ENCODE data around the gene NCBP2L.

NCBP2L gene

DNA sequence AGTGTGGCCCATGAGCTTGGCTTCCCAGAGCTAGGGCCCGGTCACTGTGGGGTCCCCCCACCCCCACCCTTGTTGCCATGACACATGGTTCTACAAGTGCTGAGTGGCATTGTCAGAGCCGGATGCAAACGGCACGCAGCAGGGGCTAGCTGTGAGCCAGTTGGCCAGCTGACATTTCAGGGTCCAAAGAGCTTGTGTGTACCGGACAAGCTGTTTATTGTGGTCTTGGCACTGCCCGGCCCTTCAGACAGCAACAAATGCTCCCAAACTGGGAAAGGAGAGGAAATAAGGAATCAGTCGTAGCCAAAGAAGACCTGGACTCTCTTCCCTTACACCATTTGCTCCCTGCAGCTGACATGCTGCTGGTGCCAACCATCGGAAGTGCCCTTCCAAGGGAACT is 38.8 kb upstream of the NCBP2L start:
- FAIRE-seq (no peak), DNase-seq (ENCODE audit: insufficient read length) (no peak)
- TF ChIP-seq TAF1 (IDR thresholded peaks at IDR 0.05; ENCODE audit: borderline replicate concordance, low read depth, low read length): no peak
- no peak for TF ChIP-seq POLR2A (IDR thresholded peaks at IDR 0.05; ENCODE audit: low read depth, low read length)
- no peak for TF ChIP-seq POLR2AphosphoS5 (IDR thresholded peaks at IDR 0.05; ENCODE audit: low read depth, low read length)

- DNase-seq (ENCODE audit: insufficient read length): no peak
- no peak for TF ChIP-seq POLR2AphosphoS5 (IDR thresholded peaks at IDR 0.05; ENCODE audit: low read depth, low read length)
- TF ChIP-seq TAF1 (IDR thresholded peaks at IDR 0.05; ENCODE audit: borderline replicate concordance, low read depth, low read length): no peak
- TF ChIP-seq POLR2A (IDR thresholded peaks at IDR 0.05; ENCODE audit: low read depth, low read length): no peak
- no peak for FAIRE-seq
Measured at GRCh38 chrX:107739541-107739940, 38.0 kb upstream of the NCBP2L start.

DNA sequence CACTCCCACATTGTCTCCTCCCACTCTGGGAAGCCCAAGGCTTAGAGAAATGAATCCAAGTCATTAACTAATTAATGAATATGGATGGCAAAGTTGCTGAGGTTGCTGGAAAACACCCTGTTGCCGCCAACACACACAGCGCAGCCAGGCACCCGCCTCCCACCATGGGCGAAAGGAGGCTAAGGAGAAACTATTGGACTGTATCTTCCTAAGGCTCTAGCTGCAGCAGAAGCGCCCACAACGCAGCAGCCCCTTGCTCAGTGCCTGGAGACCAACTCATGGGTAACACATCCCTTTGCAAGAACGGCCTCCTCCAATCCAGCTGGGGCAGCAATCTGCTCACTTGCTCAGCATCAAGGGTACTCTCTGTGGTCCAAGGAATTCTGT is 36.1 kb upstream of the NCBP2L start:
- DNase-seq (ENCODE audit: insufficient read length) (no peak), FAIRE-seq (no peak)
- TF ChIP-seq POLR2A (IDR thresholded peaks at IDR 0.05; ENCODE audit: low read depth, low read length) (no peak), POLR2AphosphoS5 (IDR thresholded peaks at IDR 0.05; ENCODE audit: low read depth, low read length) (no peak)

- TF ChIP-seq TAF1 (IDR thresholded peaks at IDR 0.05; ENCODE audit: borderline replicate concordance, low read depth, low read length) (no peak), POLR2AphosphoS5 (IDR thresholded peaks at IDR 0.05; ENCODE audit: low read depth, low read length) (no peak), POLR2A (IDR thresholded peaks at IDR 0.05; ENCODE audit: low read depth, low read length) (no peak)
- DNase-seq (ENCODE audit: insufficient read length): no peak
- FAIRE-seq: no peak
Measured at GRCh38 chrX:107742700-107743191, 34.8 kb upstream of the NCBP2L start.

GRCh38 chrX:107743995-107744394 is 33.5 kb upstream of the NCBP2L start:
- no peak for DNase-seq (ENCODE audit: insufficient read length)
- no peak for FAIRE-seq
- no peak for TF ChIP-seq TAF1 (IDR thresholded peaks at IDR 0.05; ENCODE audit: borderline replicate concordance, low read depth, low read length)
- TF ChIP-seq POLR2A (IDR thresholded peaks at IDR 0.05; ENCODE audit: low read depth, low read length): no peak
- no peak for TF ChIP-seq POLR2AphosphoS5 (IDR thresholded peaks at IDR 0.05; ENCODE audit: low read depth, low read length)

- TF ChIP-seq POLR2A (IDR thresholded peaks at IDR 0.05; ENCODE audit: low read depth, low read length): no peak
- no peak for TF ChIP-seq TAF1 (IDR thresholded peaks at IDR 0.05; ENCODE audit: borderline replicate concordance, low read depth, low read length)
- TF ChIP-seq POLR2AphosphoS5 (IDR thresholded peaks at IDR 0.05; ENCODE audit: low read depth, low read length): no peak
- FAIRE-seq: no peak
- no peak for DNase-seq (ENCODE audit: insufficient read length)
Measured at GRCh38 chrX:107744868-107745267, 32.7 kb upstream of the NCBP2L start.

GRCh38 chrX:107747596-107748161 is 29.9 kb upstream of the NCBP2L start:
- DNase-seq (ENCODE audit: insufficient read length) (no peak), FAIRE-seq (no peak)
- TF ChIP-seq POLR2A (IDR thresholded peaks at IDR 0.05; ENCODE audit: low read depth, low read length): no peak
- TF ChIP-seq TAF1 (IDR thresholded peaks at IDR 0.05; ENCODE audit: borderline replicate concordance, low read depth, low read length): no peak
- no peak for TF ChIP-seq POLR2AphosphoS5 (IDR thresholded peaks at IDR 0.05; ENCODE audit: low read depth, low read length)

- TF ChIP-seq POLR2A (IDR thresholded peaks at IDR 0.05; ENCODE audit: low read depth, low read length) (no peak), POLR2AphosphoS5 (IDR thresholded peaks at IDR 0.05; ENCODE audit: low read depth, low read length) (no peak), TAF1 (IDR thresholded peaks at IDR 0.05; ENCODE audit: borderline replicate concordance, low read depth, low read length) (no peak)
- no peak for DNase-seq (ENCODE audit: insufficient read length)
- no peak for FAIRE-seq
Measured at GRCh38 chrX:107748506-107748905, 29.0 kb upstream of the NCBP2L start.

- FAIRE-seq (no peak), DNase-seq (ENCODE audit: insufficient read length) (no peak)
- no peak for TF ChIP-seq TAF1 (IDR thresholded peaks at IDR 0.05; ENCODE audit: borderline replicate concordance, low read depth, low read length)
- TF ChIP-seq POLR2A (IDR thresholded peaks at IDR 0.05; ENCODE audit: low read depth, low read length): no peak
- TF ChIP-seq POLR2AphosphoS5 (IDR thresholded peaks at IDR 0.05; ENCODE audit: low read depth, low read length): no peak
Measured at GRCh38 chrX:107750263-107750662, 27.3 kb upstream of the NCBP2L start.

DNA sequence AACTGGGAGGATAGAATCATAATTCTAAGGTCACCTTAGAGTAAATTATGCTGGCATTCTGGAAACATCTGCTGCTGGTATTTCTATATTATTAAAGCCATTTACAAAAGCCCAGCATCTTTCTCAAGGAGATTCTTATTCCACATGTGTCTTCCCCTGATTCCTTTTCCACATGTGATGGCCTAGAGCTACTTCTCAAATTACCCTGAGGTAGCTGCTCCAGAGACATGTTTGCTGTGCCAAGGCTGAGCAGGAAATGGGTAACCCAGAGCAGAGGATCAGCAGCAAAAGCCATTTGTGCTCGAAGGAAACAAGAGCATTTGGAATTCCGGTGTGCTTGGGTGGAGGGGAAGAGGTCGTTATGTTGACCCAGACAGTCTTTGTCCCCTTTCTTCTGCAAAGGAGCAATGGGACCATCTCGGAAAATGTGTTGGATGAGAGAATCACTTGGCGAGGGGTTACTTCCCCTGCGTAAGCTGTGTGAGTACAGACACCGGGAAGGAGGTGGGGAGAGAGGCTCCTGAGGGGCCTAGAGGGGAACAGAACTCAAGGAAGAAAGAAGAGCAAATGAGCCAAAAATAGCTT is 26.6 kb upstream of the NCBP2L start:
- no peak for TF ChIP-seq TAF1 (IDR thresholded peaks at IDR 0.05; ENCODE audit: borderline replicate concordance, low read depth, low read length)
- TF ChIP-seq POLR2AphosphoS5 (IDR thresholded peaks at IDR 0.05; ENCODE audit: low read depth, low read length): no peak
- no peak for TF ChIP-seq POLR2A (IDR thresholded peaks at IDR 0.05; ENCODE audit: low read depth, low read length)
- FAIRE-seq: no peak
- no peak for DNase-seq (ENCODE audit: insufficient read length)

DNA sequence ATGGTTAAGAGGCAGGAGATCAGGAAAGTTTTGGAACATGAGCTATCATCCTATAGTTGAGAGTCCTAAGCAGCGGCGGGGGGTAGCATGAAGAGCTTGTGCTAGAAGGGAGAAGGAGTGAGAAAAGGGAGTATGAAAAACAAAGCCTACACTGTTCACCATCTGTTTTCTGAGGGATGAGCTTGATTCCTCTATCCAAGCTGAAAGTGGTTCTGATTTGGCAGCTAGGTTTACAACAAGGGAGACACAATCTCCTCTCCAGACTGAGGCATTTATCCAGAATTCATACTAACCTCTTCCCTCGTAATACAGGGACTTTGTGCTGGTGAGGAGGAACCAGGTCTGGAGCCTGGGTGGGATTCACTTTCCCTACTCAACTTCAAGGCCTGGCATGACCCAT is 25.5 kb upstream of the NCBP2L start:
- FAIRE-seq: no peak
- TF ChIP-seq POLR2AphosphoS5 (IDR thresholded peaks at IDR 0.05; ENCODE audit: low read depth, low read length): no peak
- TF ChIP-seq POLR2A (IDR thresholded peaks at IDR 0.05; ENCODE audit: low read depth, low read length): no peak
- TF ChIP-seq TAF1 (IDR thresholded peaks at IDR 0.05; ENCODE audit: borderline replicate concordance, low read depth, low read length): no peak
- no peak for DNase-seq (ENCODE audit: insufficient read length)

DNA sequence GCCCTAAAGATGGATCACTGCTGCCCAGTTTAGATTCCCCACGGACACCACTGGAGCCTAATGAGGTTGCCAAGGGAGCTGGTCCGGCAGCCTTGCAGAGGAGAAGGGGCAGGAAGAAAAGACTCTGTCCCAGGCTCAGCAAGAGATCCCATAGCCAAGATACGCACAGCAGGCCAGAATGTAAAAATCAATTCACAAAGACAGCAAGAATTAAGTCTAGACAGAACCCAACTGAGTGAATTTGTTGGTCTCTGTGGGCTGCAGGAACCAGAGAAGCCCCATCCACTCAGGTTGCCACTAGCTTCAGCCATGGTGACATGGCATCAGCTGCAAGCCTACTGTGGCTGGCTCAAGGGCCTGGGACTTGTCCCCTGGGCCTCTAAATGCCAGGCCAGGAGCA is 24.8 kb upstream of the NCBP2L start:
- TF ChIP-seq TAF1 (IDR thresholded peaks at IDR 0.05; ENCODE audit: borderline replicate concordance, low read depth, low read length) (no peak), POLR2A (IDR thresholded peaks at IDR 0.05; ENCODE audit: low read depth, low read length) (no peak), POLR2AphosphoS5 (IDR thresholded peaks at IDR 0.05; ENCODE audit: low read depth, low read length) (no peak)
- FAIRE-seq (no peak), DNase-seq (ENCODE audit: insufficient read length) (no peak)
